ENCODE results near the gene SLC7A11.
"Not testable (repeated sequence)": the region's sequence is repeated elsewhere in the genome, so short reads cannot be mapped to it uniquely, and the experiment has no call there.

The SLC7A11 gene

GRCh38 chr4:138239491-138239890 is 2.7 kb downstream of the SLC7A11 start:
- Histone ChIP-seq H3K36me3 (ENCODE audit: control insufficient read depth, insufficient read depth, low read length) (no peaks in the 10 kb centered on the region), H3K27me3 (ENCODE audit: control insufficient read depth, insufficient read depth, low read length) (no peaks in the 10 kb centered on the region), H3K4me1 (ENCODE audit: control insufficient read depth, insufficient read depth, low read length) (no peaks in the 10 kb centered on the region), H3K4me3 (ENCODE audit: low read length) (no peak overlapping the region), H3K9ac (ENCODE audit: low read length) (no peak overlapping the region), H3K27ac (ENCODE audit: low read depth, low read length) (no peak overlapping the region)

GRCh38 chr4:138238521-138239292 is 3.4 kb downstream of the SLC7A11 start:
- Histone ChIP-seq H3K27me3 (ENCODE audit: control insufficient read depth, insufficient read depth, low read length) (no peaks in the 10 kb centered on the region), H3K27ac (ENCODE audit: low read depth, low read length) (no peak overlapping the region), H3K9ac (ENCODE audit: low read length) (no peak overlapping the region), H3K36me3 (ENCODE audit: control insufficient read depth, insufficient read depth, low read length) (no peaks in the 10 kb centered on the region), H3K4me1 (ENCODE audit: control insufficient read depth, insufficient read depth, low read length) (no peaks in the 10 kb centered on the region), H3K4me3 (ENCODE audit: low read length) (no peak overlapping the region)

- not testable (repeated sequence) for H3K4me1 ChIP-seq (ENCODE audit: control insufficient read depth, insufficient read depth, low read length); H3K36me3 ChIP-seq (ENCODE audit: control insufficient read depth, insufficient read depth, low read length); H3K9ac ChIP-seq (ENCODE audit: low read length); H3K27me3 ChIP-seq (ENCODE audit: control insufficient read depth, insufficient read depth, low read length); H3K27ac ChIP-seq (ENCODE audit: low read depth, low read length); H3K4me3 ChIP-seq (ENCODE audit: low read length)
Observed at GRCh38 chr4:138237132-138237531, 5.0 kb downstream of the SLC7A11 start.

GRCh38 chr4:138236037-138236436 is 6.1 kb downstream of the SLC7A11 start:
- Histone ChIP-seq H3K27ac (ENCODE audit: low read depth, low read length) (no peak overlapping the region), H3K4me1 (ENCODE audit: control insufficient read depth, insufficient read depth, low read length) (no peaks in the 10 kb centered on the region), H3K9ac (ENCODE audit: low read length) (no peak overlapping the region), H3K27me3 (ENCODE audit: control insufficient read depth, insufficient read depth, low read length) (no peaks in the 10 kb centered on the region), H3K36me3 (ENCODE audit: control insufficient read depth, insufficient read depth, low read length) (no peaks in the 10 kb centered on the region), H3K4me3 (ENCODE audit: low read length) (no peak overlapping the region)

GRCh38 chr4:138235419-138235952 is 6.7 kb downstream of the SLC7A11 start:
- H3K27me3 ChIP-seq (ENCODE audit: control insufficient read depth, insufficient read depth, low read length), result no peaks in the 10 kb centered on the region
- no peak overlapping the region for H3K27ac ChIP-seq (ENCODE audit: low read depth, low read length)
- no peak overlapping the region for H3K9ac ChIP-seq (ENCODE audit: low read length)
- no peak overlapping the region for H3K4me3 ChIP-seq (ENCODE audit: low read length)
- H3K4me1 ChIP-seq (ENCODE audit: control insufficient read depth, insufficient read depth, low read length), result no peaks in the 10 kb centered on the region
- H3K36me3 ChIP-seq (ENCODE audit: control insufficient read depth, insufficient read depth, low read length), result no peaks in the 10 kb centered on the region

- Histone ChIP-seq H3K27ac (ENCODE audit: low read depth, low read length) (no peak overlapping the region), H3K36me3 (ENCODE audit: control insufficient read depth, insufficient read depth, low read length) (no peaks in the 10 kb centered on the region), H3K4me1 (ENCODE audit: control insufficient read depth, insufficient read depth, low read length) (no peaks in the 10 kb centered on the region), H3K4me3 (ENCODE audit: low read length) (no peak overlapping the region), H3K9ac (ENCODE audit: low read length) (no peak overlapping the region), H3K27me3 (ENCODE audit: control insufficient read depth, insufficient read depth, low read length) (no peaks in the 10 kb centered on the region)
Observed at GRCh38 chr4:138234248-138234647, 7.9 kb downstream of the SLC7A11 start.

GRCh38 chr4:138233313-138234034 is 8.7 kb downstream of the SLC7A11 start:
- H3K36me3 ChIP-seq (ENCODE audit: control insufficient read depth, insufficient read depth, low read length), result no peaks in the 10 kb centered on the region
- no peak overlapping the region for H3K9ac ChIP-seq (ENCODE audit: low read length)
- H3K4me3 ChIP-seq (ENCODE audit: low read length), result no peak overlapping the region
- H3K27me3 ChIP-seq (ENCODE audit: control insufficient read depth, insufficient read depth, low read length), result no peaks in the 10 kb centered on the region
- H3K27ac ChIP-seq (ENCODE audit: low read depth, low read length), result no peak overlapping the region
- H3K4me1 ChIP-seq (ENCODE audit: control insufficient read depth, insufficient read depth, low read length), result no peaks in the 10 kb centered on the region

GRCh38 chr4:138232364-138232763 is 9.8 kb downstream of the SLC7A11 start:
- no peak overlapping the region for H3K9ac ChIP-seq (ENCODE audit: low read length)
- no peak overlapping the region for H3K4me3 ChIP-seq (ENCODE audit: low read length)
- H3K27ac ChIP-seq (ENCODE audit: low read depth, low read length), result no peak overlapping the region
- H3K36me3 ChIP-seq (ENCODE audit: control insufficient read depth, insufficient read depth, low read length), result no peaks in the 10 kb centered on the region
- H3K4me1 ChIP-seq (ENCODE audit: control insufficient read depth, insufficient read depth, low read length), result no peaks in the 10 kb centered on the region
- no peaks in the 10 kb centered on the region for H3K27me3 ChIP-seq (ENCODE audit: control insufficient read depth, insufficient read depth, low read length)

- no peak overlapping the region for H3K9ac ChIP-seq (ENCODE audit: low read length)
- no peak overlapping the region for H3K4me3 ChIP-seq (ENCODE audit: low read length)
- no peaks in the 10 kb centered on the region for H3K27me3 ChIP-seq (ENCODE audit: control insufficient read depth, insufficient read depth, low read length)
- H3K36me3 ChIP-seq (ENCODE audit: control insufficient read depth, insufficient read depth, low read length), result no peaks in the 10 kb centered on the region
- no peak overlapping the region for H3K27ac ChIP-seq (ENCODE audit: low read depth, low read length)
- no peaks in the 10 kb centered on the region for H3K4me1 ChIP-seq (ENCODE audit: control insufficient read depth, insufficient read depth, low read length)
Observed at GRCh38 chr4:138230048-138230447, 12.1 kb downstream of the SLC7A11 start.

GRCh38 chr4:138229160-138229559 is 13.0 kb downstream of the SLC7A11 start:
- Histone ChIP-seq H3K4me3 (ENCODE audit: low read length) (no peak overlapping the region), H3K27ac (ENCODE audit: low read depth, low read length) (no peak overlapping the region), H3K36me3 (ENCODE audit: control insufficient read depth, insufficient read depth, low read length) (no peaks in the 10 kb centered on the region), H3K9ac (ENCODE audit: low read length) (no peak overlapping the region), H3K4me1 (ENCODE audit: control insufficient read depth, insufficient read depth, low read length) (no peaks in the 10 kb centered on the region), H3K27me3 (ENCODE audit: control insufficient read depth, insufficient read depth, low read length) (no peaks in the 10 kb centered on the region)

GRCh38 chr4:138226351-138226750 is 15.8 kb downstream of the SLC7A11 start:
- Histone ChIP-seq H3K36me3 (ENCODE audit: control insufficient read depth, insufficient read depth, low read length) (no peaks in the 10 kb centered on the region), H3K27me3 (ENCODE audit: control insufficient read depth, insufficient read depth, low read length) (no peaks in the 10 kb centered on the region), H3K4me1 (ENCODE audit: control insufficient read depth, insufficient read depth, low read length) (peaks cover 3% of the 10 kb centered on the region), H3K9ac (ENCODE audit: low read length) (no peak overlapping the region), H3K27ac (ENCODE audit: low read depth, low read length) (no peak overlapping the region), H3K4me3 (ENCODE audit: low read length) (no peak overlapping the region)

GRCh38 chr4:138225477-138225876 is 16.7 kb downstream of the SLC7A11 start:
- Histone ChIP-seq H3K4me1 (ENCODE audit: control insufficient read depth, insufficient read depth, low read length) (peaks cover 3% of the 10 kb centered on the region), H3K27ac (ENCODE audit: low read depth, low read length) (no peak overlapping the region), H3K9ac (ENCODE audit: low read length) (no peak overlapping the region), H3K4me3 (ENCODE audit: low read length) (no peak overlapping the region), H3K36me3 (ENCODE audit: control insufficient read depth, insufficient read depth, low read length) (no peaks in the 10 kb centered on the region), H3K27me3 (ENCODE audit: control insufficient read depth, insufficient read depth, low read length) (no peaks in the 10 kb centered on the region)
